GM12872 (cell line): ENCODE measurements around the gene FRRS1.

Source experiments
- CTCF ChIP-seq: IDR thresholded peaks from 3 replicates; pipeline ENCODE4 v1.5.1; 2011; ENCODE audit warnings: low read depth, mild to moderate bottlenecking, low read length, moderate library complexity; ENCODE audit not compliant: insufficient read depth

The FRRS1 gene

GRCh38 chr1:99763956-99764355 lies 2.5 kb downstream of the FRRS1 start:
- no peak for TF ChIP-seq CTCF

- no peak for TF ChIP-seq CTCF
These were observed 4.7 kb downstream of the FRRS1 start for GRCh38 chr1:99761774-99762173.

- no peak for TF ChIP-seq CTCF
These were observed 6.8 kb downstream of the FRRS1 start for GRCh38 chr1:99759518-99760160.

- no peak for TF ChIP-seq CTCF
These were observed 8.3 kb downstream of the FRRS1 start for GRCh38 chr1:99758073-99758511.

GRCh38 chr1:99756598-99756997 lies 9.8 kb downstream of the FRRS1 start:
- TF ChIP-seq CTCF: no peak

DNA sequence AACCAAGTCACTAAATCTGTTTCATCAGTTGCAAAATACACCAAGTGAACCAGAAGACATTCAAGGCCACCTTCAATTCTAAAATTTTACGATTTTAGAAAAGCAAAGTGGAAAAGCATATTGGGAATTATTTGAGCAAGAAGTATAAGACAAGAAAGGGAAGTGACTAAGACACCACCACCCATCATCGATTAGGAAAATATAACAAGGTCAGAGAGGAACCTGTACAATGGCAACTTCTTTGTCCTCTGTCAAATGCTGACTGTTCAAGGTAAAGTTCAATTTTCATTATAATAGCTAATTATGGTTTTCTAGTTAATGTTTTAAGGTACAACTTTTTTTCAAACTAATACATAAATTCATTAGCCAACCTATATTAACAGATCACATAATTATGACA lies 10.8 kb downstream of the FRRS1 start:
- TF ChIP-seq CTCF: no peak

DNA sequence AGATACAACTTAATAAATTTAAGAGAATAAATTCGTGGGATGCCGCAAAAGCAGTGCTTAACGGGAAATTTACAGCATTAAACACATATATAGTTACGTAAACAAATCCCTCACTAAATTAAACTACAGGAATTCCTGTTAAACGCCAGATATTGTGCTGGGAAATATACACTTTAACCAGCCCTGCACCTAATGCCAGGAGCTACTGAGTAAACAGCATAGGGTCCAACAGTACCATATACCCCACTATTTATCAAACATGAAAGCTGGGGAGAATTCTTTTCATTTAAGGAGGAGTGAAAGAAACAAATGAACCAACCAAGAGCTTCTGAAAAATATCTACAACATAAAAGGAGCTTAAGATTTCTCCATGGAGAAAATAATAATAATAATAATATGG lies 11.7 kb downstream of the FRRS1 start:
- TF ChIP-seq CTCF: no peak
